ENCODE data around the gene MYO16.

MYO16 gene

DNA sequence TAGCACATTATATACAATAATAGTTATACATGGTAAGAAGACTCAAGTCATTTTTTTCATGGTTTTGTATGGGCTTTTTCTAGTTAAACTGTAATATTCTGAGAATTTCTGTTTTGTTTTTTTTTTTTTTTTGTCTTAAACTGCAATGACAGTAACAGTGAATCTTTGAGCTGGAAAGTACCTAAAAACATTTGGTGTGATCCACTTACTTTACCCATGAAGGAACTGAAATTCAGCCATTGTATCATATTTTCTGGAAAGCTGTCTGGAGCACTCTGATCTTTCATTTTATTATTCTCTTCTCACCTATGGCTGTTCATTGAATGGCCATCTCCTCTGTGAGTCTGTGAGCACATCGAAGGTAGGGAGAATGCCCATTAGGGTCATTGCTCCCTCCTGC, 37.8 kb downstream of the MYO16 start:
- DNase-seq, result no peak

DNA sequence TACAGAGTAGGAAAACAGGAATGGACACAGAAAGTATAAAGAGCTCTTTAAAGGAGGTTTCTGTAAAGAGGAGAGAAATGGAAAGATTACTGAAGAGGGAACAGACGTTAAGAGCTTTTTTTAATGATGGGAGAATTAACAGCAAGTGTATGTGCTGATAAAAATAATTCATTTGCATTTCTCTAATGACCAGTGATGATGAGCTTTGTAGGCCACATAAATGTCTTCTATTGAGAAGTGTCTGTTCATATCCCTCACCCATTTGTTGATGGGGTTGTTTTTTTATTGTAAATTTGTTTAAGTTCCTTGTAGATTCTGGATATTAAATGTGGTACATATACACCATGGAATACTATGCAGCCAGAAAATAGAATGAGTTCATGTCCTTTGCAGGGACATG, 40.0 kb downstream of the MYO16 start:
- peak in 1 of 2 experiments; percentile 2 for DNase-seq

DNA sequence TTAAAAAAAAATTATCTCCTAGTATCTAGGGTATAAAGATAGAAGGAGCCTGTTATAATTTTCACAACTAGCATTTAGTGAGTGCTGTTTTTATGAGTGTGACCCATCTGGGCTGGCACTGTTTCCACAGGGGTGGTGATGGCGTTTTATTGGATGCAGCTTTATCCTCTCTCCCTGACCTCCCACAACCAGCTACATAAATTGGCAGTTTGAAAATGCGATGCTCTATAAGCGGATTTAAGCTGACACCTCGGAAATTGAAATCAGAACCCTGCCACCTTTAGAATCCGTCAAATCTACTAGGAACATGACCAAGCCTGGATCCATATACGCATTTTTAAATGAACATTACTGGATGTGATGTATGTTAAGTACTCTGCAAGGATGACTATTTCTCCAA, 44.9 kb downstream of the MYO16 start:
- DNase-seq, result peak; percentile 51 to 80

DNA sequence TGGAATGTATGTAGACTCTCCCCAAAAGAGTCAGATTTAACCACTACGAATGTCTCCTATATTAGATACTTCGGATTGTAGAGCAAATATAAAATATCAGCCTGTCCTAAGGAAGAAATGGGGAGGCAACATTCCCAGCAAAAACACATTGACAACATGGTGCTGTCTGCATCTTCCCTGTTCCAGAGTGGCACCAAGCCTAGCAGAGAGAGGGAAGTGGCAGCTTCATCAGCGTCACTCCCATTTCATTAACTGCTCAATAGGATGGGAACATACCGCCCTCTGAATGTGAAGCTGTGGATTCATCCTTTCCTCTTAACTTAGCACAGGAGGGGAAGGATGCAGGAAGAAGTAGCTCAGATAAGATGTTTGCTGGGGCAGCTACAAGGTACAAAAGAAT, 45.4 kb downstream of the MYO16 start:
- peak; percentile 70 to 82 for DNase-seq

DNA sequence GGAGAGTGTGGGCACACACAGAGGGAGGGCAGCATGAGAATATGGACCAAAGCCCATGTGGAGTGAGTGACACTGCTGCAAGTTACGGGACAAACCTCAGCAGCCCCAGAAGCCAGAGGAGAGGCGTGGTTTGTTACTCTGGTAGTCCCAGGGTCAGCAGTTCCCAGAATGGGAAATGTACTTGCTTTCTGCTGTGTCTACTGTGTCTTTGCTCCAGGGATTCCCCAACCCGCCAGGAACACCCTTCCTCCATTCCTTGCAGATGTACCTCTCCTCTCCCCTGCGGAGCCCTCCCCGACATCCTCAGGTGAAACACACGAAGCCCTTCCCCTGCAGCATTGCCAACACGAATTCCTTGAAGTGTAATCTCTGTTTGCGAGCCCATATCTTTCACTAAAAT, 47.2 kb downstream of the MYO16 start:
- no peak for DNase-seq

DNA sequence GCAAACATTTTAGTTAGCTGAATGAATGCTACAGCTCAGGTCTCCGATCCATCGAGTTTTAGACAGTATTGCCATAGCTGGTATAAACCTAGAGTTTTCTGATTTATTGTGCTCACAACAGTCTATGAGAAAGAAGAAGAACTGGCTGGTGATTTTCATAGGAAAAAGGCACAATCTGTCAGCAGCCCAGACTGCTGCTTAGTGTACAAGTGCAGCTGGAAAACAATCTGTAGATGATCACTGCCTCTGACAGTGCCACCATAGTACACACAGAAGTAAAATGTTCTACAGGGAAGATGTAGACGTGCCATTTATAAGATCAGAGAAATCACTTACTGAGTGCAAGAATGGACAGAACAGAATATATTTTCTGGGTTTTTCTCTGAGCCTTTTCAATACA, 48.4 kb downstream of the MYO16 start:
- peak; percentile 47 to 68 for DNase-seq

DNA sequence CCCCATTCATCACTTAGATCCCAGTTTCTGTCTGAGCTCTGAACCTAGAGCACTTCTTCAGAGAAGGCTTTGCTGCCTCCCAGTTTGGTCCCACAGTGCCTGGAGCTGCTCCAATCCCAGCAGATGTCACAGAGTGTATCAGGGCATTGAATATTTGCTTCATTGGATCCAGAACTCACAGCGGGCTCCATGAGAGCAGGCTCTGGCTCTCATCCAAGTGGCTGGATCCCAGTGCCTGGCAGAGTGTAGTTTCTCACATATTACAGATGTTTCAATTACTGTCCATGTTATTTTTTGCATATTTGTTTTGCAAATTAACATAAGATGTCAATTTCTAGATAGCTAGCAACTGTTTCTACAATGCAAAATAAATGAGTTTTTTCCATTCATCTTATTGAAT, 50.6 kb downstream of the MYO16 start:
- peak in 1 of 2 experiments; percentile 46 for DNase-seq

DNA sequence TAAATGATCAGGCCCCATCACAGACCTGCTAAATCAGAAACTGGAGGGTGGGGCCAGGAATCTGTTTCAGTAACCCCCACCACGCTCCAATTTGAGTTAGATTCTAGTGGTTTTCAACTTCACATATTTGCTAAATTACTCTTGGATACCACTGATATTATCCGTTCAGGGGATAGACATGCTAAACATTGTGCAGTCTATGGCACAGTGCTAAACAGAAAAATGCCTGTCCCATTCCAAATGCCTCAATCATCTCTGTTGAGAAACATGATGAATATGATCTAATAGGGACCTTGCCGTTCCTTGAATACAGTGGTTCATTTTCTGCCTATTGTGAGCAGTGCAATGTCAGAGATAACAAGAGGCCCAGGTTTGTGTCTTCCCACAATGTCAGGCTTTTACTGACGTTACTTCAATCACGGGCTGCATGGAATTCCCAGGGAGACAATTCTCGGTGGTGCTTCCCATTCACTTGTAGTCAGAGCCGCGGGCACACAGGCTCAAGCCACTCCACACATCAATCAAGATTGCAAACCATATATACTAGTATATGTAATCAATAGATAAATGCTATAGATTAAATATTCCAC, 52.7 kb downstream of the MYO16 start:
- DNase-seq, result no peak

DNA sequence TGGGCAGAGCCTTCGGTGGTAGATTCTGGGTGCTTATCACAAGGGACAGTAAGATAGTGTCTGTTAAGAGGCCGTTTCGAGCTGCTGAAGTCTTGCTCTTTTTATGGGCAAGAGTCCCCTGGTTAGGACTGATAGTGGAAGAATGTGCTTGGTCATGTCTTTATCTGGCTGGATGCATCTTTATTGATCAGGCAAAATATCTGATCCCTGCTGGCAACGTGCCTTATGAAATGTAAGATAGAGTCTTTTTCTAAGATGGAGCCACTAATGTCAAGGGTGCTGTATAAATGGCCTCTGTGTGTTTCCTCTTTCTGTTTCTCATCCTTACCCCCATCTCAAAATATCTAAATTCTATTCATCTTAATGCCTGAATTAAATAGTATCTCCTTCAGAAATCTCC, 53.3 kb downstream of the MYO16 start:
- DNase-seq, result no peak

DNA sequence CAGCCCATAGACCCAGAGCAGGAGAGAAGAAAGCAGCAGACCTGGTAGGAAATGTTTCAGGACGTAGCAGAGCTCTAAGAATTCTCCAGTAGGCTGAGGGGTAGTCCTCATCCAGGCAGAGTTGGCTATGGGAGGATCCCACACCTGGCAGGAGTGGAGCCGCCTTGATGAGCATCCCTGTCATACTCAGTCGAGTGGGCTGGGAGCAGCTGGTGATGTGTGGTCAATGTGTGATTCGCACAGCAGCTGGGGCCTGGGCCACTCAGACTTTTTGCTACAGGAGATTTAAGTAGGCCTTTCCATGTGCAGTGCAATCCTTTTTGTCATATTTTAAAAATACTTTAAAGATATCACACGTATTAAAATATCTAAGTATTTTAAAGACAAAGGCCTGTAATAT, 56.6 kb downstream of the MYO16 start:
- peak in 1 of 2 experiments; percentile 43 for DNase-seq

DNA sequence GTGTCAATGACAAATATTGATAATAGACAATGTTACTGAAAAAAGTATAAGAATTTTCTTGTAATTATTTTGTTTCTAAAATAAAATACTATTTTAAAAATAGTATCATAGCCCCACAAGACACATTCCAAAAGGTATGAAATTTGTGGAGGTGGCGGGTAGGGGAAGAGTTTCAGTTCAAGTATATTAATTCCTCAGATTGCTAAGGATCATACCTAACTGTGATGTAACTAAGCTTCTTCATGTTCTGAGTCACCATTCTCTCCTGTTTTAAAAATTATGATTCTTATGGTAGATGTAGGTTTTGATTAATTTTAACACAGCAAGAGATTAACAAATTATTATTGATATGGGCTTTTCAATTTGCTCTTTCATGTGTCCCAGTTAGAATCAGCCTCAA, 61.3 kb downstream of the MYO16 start:
- no peak for DNase-seq

DNA sequence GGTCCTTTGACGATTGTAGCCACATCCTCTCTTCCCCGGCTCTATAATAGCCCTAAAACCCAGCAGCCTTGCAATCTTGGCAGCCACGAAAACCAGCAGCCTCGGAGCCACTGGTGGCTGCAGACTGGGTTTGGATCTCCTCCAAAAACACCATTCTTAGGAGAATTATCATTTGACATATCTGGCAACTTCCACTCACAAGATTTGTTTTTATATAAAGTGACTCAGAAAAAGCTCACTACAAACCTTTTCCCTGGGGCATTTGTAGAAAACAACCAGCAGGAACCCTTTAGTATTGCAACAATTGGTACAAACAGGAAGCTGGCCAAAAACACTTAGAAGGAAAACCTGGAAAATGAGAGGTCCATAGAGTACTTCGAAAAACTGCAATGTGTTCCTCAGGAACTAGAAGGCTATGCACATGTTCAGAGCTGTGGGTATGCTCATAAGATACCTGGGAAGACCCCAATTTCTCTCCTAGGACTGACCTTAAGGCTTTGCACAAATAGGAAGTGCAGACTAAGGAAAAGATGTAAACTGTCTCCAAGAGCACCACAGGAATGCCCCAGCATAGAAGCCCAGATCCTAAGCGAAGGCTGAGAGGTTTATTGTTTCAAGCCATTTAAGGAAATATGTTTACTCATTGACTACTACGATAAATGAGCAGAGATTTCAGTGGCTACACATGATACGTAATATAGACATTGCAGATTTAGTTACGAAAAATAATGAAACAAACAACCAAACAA, 71.2 kb downstream of the MYO16 start:
- DNase-seq, result no peak

DNA sequence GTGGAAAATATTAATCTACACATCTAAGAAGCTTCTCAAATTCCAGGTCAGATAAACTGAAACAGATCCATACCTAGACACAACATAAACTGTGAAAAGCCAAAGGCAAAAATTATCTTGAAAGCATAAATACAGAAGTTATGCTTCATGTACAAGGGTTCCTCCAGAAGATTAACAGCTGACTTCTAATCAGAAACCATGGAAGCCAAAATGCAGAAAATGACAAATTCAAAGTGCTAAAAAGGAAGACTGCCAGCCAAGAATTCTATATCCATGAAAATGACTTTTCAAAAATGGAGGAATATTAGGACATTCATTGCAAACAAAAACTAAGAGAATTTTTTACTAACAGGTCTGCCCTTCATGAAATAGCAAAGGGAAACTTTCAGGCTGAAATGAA, 72.8 kb downstream of the MYO16 start:
- no peak for DNase-seq

DNA sequence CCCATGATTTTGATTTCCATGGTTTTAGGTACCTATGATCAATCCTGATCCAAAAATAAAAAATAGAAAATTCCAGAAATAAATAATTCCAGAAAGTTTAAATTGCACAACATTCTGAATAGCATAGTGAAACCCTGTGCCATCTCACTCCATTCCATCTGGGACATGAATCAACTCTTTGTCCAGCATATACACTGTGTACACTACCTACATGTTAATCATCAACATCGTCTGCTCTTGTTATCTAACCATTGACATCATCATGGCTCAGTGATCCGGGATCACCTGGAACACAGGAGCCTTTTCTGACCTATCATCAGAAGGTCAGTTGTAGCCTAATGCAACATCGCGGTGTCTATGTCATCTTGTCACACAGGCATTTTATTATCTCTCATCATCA, 75.6 kb downstream of the MYO16 start:
- no peak for DNase-seq

DNA sequence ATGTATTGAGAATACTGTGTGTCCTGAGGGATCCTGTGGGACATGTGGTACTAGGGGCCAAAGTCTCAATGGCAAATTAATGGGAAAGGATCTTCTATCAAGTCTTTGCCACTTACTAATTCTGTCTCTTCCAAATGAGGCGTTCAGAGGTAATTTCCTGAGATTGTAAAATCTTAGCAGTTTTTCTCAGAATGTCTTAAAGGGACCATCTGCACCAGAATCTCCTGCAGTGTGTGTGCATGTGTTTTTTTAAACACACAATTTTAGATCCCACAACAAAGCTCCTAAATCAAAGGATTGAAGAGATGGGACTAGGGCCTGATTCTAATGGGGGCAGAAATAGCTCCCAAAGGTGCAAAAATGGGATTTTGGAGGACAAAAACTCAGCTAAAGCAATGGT, 78.2 kb downstream of the MYO16 start:
- DNase-seq, result no peak

DNA sequence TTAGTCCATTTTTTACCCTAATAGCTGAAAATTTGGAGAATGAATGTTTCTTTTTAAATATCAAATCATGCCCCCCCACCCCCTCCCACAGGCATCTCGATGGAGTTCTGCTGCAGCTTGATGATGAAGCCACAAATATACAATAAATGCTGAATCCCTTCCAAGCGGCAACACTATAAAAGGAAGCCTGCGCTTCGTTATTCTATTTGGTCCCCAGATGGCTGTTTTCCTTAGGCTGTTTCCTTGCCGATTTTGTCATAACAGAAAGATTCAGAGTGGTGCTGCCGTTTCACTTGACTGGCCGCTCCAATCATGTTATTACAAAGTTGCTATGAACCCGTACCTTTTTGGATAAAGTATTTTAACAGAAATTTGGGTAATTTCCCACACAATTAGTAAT, 79.5 kb downstream of the MYO16 start:
- DNase-seq, result no peak

DNA sequence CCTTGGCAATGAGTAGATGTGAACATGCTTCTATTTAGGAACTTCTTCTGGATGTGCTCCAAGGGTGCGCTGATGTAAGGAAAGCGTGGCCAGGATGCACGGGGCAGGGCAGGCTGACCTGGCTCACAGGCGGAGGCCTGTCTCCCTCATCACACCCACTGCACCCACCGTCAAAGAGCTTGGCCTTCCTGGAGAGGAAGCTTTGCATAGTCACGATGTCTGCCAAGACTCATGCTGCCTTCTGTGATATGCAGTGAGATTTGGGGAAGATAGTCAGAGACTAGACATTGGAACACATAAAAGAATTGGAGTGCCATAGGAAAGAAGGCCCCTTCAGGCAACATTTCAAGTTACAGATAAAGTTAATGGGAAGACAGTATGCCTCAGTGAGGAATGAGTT, 82.0 kb downstream of the MYO16 start:
- DNase-seq, result no peak

DNA sequence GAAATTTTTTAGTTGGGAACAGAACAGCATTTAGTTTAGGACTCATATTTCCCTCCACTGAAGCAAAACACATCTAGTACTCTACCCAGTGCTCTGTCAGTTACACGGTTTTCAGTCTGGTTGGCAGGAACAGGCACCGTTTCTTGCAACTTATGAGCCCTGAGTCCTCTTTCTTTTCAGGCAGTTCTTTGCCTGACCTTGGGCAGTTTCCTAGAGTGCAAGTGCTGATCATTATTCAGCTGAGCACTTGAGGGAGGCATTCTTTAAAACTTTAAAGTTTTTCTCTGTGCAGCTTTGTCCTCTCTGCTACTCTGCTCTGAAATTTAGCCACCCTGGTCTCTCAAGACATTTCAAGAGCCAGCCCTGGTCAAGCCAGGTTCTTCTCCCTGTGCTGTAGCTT, 96.1 kb downstream of the MYO16 start:
- DNase-seq, result no peak

DNA sequence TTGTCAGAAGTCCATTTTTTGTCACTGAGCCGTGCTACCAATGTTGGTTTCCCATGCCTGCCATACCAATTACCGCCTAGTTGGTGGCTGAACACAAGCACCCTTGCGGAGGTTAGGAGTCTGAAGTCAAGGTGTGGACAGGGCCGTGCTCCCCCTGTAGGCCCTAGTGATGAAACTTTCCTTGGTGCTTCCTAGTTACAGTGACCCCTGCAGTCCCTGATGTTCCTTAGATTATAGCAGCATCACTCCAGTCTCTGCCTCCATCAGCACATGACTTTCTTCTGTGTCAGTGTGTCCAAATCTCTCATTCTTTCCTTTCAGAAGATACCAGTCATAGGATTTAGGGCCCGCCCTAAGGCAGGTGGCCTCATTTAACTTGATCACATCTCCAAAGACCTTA, 99.0 kb downstream of the MYO16 start:
- DNase-seq, result peak in 1 of 2 experiments; percentile 4

DNA sequence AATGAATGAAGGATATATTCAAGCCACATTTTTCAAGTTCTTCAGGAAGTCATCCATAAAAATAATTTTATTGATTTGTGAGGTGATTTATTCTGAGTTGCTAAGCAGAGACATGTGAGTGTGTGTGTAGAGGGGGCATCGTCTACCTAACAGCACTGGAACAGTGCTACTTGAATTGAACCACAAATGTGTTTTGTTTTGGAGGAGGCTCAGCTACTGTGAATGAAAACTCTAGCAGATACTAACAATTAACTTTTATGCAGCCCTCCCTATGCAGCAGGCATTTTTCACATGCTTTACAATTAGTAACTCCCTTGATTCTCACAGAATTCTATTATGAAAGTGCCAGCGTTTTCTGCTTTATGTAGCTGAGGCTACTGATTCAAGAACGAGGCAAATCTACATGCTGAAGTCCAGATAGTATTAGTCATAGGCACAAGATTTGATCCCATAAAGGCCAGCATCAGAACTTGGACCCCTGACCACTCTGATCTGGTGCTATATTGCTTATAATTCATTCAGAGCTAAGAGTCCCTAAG, 103.7 kb downstream of the MYO16 start:
- no peak for DNase-seq

DNA sequence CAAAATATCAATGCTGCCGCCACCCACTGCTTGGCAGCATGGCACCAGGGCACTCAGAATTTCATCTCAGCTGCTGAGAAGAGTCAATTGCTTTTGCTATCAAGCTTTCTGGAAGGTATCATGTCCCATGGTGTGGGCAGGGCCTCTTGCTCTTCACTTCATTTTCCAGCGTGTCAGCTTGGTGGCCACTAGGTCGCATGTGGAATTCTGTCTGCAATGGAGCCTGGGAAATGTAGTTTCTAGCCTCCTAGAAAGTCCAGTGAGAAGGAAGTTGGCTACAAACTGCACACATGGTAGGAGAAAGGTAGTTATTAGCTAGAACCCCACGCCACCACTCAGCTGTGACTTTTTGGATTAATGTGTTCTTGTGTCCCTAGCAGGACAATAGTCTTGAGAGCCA, 105.3 kb downstream of the MYO16 start:
- DNase-seq, result peak in 1 of 2 experiments; percentile 19

DNA sequence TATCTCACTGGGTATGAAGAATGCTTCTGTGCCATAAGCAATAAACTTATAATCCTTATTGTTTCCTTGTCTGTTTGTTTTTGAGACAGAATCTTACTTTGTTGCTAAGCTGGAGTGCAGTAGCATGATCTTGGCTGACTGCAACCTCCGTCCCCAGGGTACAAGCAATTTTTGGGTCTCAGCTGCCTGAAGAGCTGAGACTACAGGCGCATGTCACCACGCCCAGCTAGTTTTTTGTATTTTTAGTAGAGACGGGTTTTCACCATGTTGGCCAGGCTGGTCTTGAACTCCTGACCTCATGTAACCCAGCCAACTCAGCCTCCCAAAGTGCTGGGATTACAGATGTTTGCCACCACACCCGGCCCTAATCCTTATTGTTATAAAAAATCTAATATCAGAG, 112.5 kb downstream of the MYO16 start:
- DNase-seq, result no peak

DNA sequence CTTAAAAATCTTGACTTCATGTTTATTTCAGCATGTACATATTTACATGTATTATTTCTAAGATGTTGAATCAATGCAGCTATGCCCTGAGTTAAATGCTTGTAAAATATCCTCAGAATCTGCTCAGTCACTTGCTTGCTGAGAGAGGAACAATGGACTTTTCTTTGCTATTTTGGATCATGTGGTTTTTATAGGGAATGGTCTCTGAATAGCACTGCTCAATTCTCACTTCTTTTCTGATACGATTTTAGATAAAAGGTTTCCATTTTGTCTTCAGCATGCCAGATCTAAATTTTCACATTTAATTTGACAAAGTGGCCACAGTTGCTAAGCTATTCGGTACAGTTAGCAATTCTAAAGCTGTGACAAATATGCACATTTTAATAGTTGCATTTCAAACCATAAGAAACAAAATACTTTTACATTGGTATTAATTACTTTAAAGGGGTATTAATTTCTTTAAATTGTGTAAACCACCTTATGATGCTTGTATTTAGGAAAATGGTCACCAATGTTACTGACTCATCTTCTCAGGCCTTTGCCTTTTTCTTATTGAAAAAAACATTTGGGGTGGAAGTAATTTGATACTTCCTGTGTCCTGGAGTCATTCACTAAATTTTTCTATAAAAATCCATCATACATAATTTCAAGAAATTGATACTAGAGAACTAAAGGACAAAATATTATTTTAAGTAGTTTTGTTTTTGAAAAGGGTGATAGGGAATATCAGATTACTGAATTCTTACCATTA, 113.5 kb downstream of the MYO16 start:
- DNase-seq, result no peak

DNA sequence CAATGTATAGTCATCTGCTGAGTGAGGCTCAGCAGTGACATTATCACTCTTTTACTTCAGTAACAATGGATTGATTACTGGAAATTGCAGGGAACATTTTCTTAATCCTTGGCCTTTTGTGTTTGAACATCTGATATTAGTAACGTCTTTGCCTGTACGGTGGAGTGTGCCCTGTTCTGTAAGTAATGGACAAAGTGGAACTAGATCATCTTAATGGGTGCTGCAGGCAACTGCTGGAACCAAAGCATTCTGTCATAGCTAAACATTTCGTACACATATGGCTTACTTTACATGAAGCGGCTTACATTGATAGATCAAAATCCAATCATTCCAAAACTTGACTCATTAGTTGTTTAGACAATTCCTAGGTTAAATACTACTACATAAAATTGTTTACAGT, 114.1 kb downstream of the MYO16 start:
- DNase-seq, result no peak
